HFFc6 (cell line): ENCODE results near the gene RRP1B. TPM values are rescaled to one million over a fixed set of nuclear protein-coding genes. Genes with fewer than 3 reads are reported as not detected.

ENCODE experiments used
- DNase-seq: peaks from one replicate; pipeline ENCODE4 v3.0.0-alpha.2; 2018
- H3K27ac Mint-ChIP-seq: 2 replicates; pipeline ENCODE4 v1.8.0; 2020; ENCODE audit warnings: mild to moderate bottlenecking, mixed read lengths
- H3K27me3 Mint-ChIP-seq: 2 replicates; pipeline ENCODE4 v1.8.0; 2021; ENCODE audit warnings: mild to moderate bottlenecking, moderate library complexity, mixed read lengths; ENCODE audit not compliant: insufficient read depth
- H3K36me3 Mint-ChIP-seq: 2 replicates; pipeline ENCODE4 v1.8.0; 2021; ENCODE audit warnings: low read depth, mixed read lengths
- H3K4me1 Mint-ChIP-seq: 2 replicates; pipeline ENCODE4 v1.8.0; 2020; ENCODE audit warnings: low read depth, mixed read lengths
- H3K4me3 Mint-ChIP-seq: 2 replicates; pipeline ENCODE4 v1.8.0; 2020; ENCODE audit warnings: mild to moderate bottlenecking, moderate library complexity, mixed read lengths
- H3K9me3 Mint-ChIP-seq: 2 replicates; pipeline ENCODE4 v1.8.0; 2020; ENCODE audit warnings: mild to moderate bottlenecking, mixed read lengths
- microRNA-seq: library from miRNA; unstranded; fragments of <30 nt; microRNA quantifications from one replicate; pipeline ENCODE4, GENCODE V29; 2019
- total RNA-seq, 6 experiments: library from RNA; stranded (reverse); fragmentation: NEBNext Ultra II Directional; extraction: Animal tissue kit (Norgen Biotek cat#: 25700); gene quantifications; 2 replicates in 1 of 6; 3 replicates in 5 of 6; pipeline ENCODE4 v1.2.3, GENCODE V29; 2021
- TF ChIP-seq, protein P1 (sequence below): fragments of 200-600 bp; sonication (generic); IDR thresholded peaks from 2 replicates; pipeline ENCODE4 v1.5.0; 2021; ENCODE audit warnings: antibody characterized with exemption, mild to moderate bottlenecking

RRP1B gene
- total RNA-seq, 6 experiments from 2014 or later: 26.9 to 34.4 (median 27.6) TPM

DNA sequence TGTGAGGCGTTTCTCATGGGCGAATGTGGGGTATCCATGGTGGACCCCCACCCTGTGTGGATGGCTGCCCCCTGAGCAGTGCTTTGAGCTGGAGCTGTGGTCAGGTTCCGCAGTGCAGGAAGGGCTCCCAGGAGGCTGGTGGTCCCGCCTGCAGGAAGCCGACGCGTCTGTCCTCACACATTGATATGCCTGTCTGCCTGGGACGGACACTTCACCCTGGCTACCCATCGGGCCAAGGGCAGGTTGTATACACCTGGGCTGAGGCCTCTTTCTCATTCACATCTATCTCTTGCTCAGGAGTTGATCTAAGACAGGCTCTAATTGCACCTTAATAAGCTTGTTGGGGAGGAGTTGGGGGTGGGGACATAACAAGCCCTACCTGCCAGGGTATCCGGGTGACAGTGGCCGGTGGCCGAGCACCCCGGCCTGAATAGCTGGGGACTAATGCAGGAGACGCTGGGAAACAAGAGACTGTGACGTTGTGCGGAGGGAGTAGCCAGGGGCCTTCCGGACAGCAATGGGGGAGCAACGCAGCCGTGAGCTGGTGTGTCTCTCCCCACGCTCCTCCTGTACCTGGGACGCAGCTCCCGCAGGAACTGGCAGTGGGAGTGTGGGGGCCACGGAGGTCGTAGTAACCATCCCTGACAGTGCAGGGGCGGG is 81.3 kb downstream of the RRP1B start:
- peak overlapping the region; percentile 51; the same call in 1 of the 2 replicates for H3K27ac Mint-ChIP-seq
- no peak overlapping the region for H3K4me3 Mint-ChIP-seq
- TF ChIP-seq, protein P1, sequence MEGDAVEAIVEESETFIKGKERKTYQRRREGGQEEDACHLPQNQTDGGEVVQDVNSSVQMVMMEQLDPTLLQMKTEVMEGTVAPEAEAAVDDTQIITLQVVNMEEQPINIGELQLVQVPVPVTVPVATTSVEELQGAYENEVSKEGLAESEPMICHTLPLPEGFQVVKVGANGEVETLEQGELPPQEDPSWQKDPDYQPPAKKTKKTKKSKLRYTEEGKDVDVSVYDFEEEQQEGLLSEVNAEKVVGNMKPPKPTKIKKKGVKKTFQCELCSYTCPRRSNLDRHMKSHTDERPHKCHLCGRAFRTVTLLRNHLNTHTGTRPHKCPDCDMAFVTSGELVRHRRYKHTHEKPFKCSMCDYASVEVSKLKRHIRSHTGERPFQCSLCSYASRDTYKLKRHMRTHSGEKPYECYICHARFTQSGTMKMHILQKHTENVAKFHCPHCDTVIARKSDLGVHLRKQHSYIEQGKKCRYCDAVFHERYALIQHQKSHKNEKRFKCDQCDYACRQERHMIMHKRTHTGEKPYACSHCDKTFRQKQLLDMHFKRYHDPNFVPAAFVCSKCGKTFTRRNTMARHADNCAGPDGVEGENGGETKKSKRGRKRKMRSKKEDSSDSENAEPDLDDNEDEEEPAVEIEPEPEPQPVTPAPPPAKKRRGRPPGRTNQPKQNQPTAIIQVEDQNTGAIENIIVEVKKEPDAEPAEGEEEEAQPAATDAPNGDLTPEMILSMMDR: no peak
- H3K36me3 Mint-ChIP-seq: peaks cover 30% of the 10 kb centered on the region
- peaks cover 3% of the 10 kb centered on the region; the same call in 1 of the 2 replicates for H3K27me3 Mint-ChIP-seq
- H3K9me3 Mint-ChIP-seq: no peaks in the 10 kb centered on the region
- peaks cover 9% of the 10 kb centered on the region; the same call in 1 of the 2 replicates for H3K4me1 Mint-ChIP-seq
- peak; percentile 30 for DNase-seq

DNA sequence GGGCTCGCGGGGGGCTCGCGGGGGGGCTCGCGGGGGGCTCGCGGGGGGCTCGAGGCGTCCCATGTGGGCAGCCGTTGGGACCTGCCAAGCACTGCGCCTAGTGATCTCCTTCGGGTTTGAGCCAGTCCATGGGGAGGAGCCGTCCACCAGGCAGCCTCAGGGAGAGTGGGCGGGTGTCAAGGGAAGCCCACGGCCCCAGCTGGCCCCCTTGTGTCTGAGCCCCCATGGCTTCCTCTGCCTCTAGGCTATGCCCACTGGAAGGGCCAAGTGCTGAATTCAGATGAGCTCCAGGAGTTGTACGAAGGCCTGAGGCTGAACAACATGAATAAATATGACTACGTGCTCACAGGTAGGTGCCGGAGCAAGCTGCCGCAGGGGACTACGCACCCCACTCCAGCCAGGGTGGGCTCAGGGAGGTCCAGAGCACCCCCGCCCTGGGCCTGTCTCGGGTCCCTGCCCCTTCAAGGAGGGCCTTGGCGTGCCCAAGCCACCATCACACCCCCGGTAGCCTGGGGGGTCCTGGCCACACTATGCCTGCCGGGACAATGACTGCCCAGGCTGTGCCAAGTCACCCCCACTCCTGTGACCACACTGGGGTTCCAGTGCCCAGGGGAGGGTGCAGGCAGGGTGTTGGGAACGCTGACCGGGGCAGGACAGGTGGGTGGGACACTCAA is 82.2 kb downstream of the RRP1B start:
- Mint-ChIP-seq H3K9me3 (no peaks in the 10 kb centered on the region), H3K27ac (no peak overlapping the region), H3K4me3 (no peak overlapping the region), H3K27me3 (peaks cover 2% of the 10 kb centered on the region; the same call in 1 of the 2 replicates), H3K4me1 (peaks cover 9% of the 10 kb centered on the region; the same call in 1 of the 2 replicates), H3K36me3 (peaks cover 33% of the 10 kb centered on the region)
- no peak for DNase-seq
- TF ChIP-seq, protein P1: no peak

DNA sequence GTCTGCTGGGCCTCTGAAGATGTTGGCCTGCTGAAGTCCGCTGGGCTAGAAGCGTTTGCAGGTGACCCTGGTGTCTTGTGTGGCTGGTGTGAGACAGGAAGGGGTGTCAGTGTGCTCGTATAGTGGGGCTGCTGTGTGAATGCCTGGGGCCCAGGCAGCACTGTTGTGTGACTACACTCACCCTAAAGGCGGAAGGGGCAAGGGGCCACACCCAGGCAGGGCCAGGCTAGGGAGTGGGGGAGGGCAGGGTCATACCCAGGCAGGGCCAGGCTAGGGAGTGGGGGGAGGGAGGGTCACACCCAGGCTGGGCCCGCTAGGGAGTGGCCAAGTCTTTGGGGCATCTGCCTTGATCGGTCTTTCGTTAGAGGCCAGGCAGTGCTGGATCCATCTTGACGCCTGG is 84.6 kb downstream of the RRP1B start:
- DNase-seq: no peak
- Mint-ChIP-seq H3K36me3 (peaks cover 39% of the 10 kb centered on the region), H3K4me3 (no peak overlapping the region), H3K27me3 (peaks cover 2% of the 10 kb centered on the region; the same call in 1 of the 2 replicates), H3K4me1 (peaks cover 9% of the 10 kb centered on the region; the same call in 1 of the 2 replicates), H3K27ac (no peak overlapping the region), H3K9me3 (no peaks in the 10 kb centered on the region)
- TF ChIP-seq, protein P1: no peak

DNA sequence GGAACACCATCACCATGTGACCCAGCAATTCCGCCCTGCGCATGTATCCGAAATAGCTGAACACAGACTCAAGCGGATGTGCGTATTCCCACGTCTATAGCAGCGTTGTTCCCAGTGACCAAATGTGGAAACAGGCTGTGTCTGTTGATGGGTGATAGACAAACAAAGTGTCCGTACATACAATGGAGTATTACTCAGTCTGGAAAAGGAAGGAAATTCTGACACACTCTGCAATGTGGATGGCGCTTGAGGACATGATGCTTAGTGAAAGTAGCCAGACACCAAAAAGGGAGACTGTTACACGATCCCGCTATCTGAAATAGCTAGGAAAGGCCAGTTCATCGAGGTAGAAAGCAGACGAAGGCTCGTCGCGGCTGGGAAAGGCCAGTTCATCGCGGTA is 85.4 kb downstream of the RRP1B start:
- Mint-ChIP-seq H3K4me1 (0 out of 2 replicates have a peak, but pooled peaks cover 4% of the 10 kb centered on the region), H3K27me3 (peaks cover 2% of the 10 kb centered on the region; the same call in 1 of the 2 replicates), H3K36me3 (peaks cover 32% of the 10 kb centered on the region), H3K9me3 (no peaks in the 10 kb centered on the region), H3K4me3 (no peak overlapping the region), H3K27ac (no peak overlapping the region; the same call in 1 of the 2 replicates)
- TF ChIP-seq, protein P1: no peak
- DNase-seq: no peak

Small RNA genes within 50 kb of the gene (microRNA-seq; reads per million reads assigned to microRNA genes)
- gene MIR6070: not detected

Other genes with a start within 250 kb of the RRP1B start
- 1 to 10 TPM; 3.9 to 5.5 (median 4.7) TPM for gene SIK1, start 232.4 kb upstream of the RRP1B start, total RNA-seq
- under 1 TPM; 0.33 to 0.90 (median 0.59) TPM for gene HSF2BP, start 72 bp upstream of the RRP1B start, total RNA-seq
- 100 to 1,000 TPM; 154 to 160 (median 157) TPM for gene PDXK, start 59.6 kb downstream of the RRP1B start, total RNA-seq
- 10 to 100 TPM; 56.7 to 71.4 (median 66.9) TPM for gene CSTB, start 116.7 kb downstream of the RRP1B start, total RNA-seq
- 10 to 100 TPM; 19.9 to 24.8 (median 23.0) TPM for gene RRP1, start 130.0 kb downstream of the RRP1B start, total RNA-seq
- gene AGPAT3, start 205.7 kb downstream of the RRP1B start, total RNA-seq: 100 to 1,000 TPM in 2 of 6 experiments, 10 to 100 TPM in 4; 94.6 to 114 (median 97.8) TPM